T-helper 17 cell (primary cell): ENCODE results near the gene EDIL3. TPM values are rescaled to one million over a fixed set of nuclear protein-coding genes. Genes with fewer than 3 reads are reported as not detected.

Experiments used
- ATAC-seq: fragments of 150-1000 bp; cut with Tn5 transposase; 2 replicates; pipeline ENCODE4 v1.10.0; 2021; ENCODE audit warnings: mild to moderate bottlenecking, moderate library complexity
- DNase-seq, 3 donors: peaks; one replicate each; pipeline versions ENCODE4 v3.0.0 to v3.0.0-alpha.2; 2020 to 2021
- H3K9me3 ChIP-seq: one replicate; pipeline ENCODE4 v1.7.0; 2013; ENCODE audit warnings: low read length, mild to moderate bottlenecking; ENCODE audit not compliant: control insufficient read depth, poor library complexity, severe bottlenecking
- H3K27ac Mint-ChIP-seq: one replicate; pipeline ENCODE4 v1.8.0; 2022; ENCODE audit warnings: mild to moderate bottlenecking, moderate library complexity, mixed read lengths
- H3K27me3 Mint-ChIP-seq: one replicate; pipeline ENCODE4 v1.8.0; 2022; ENCODE audit warnings: mixed read lengths
- H3K36me3 Mint-ChIP-seq: one replicate; pipeline ENCODE4 v1.8.0; 2022; ENCODE audit warnings: low read depth, mixed read lengths
- H3K4me1 Mint-ChIP-seq: one replicate; pipeline ENCODE4 v1.8.0; 2022; ENCODE audit warnings: mild to moderate bottlenecking, mixed read lengths
- H3K4me3 Mint-ChIP-seq: one replicate; pipeline ENCODE4 v1.8.0; 2022; ENCODE audit warnings: mild to moderate bottlenecking, moderate library complexity, mixed read lengths
- total RNA-seq, 4 donors: library from RNA in 2 of 4; stranded (reverse) in 2 of 4; gene quantifications; one replicate each; pipeline ENCODE4 v1.2.3 and lab custom pipeline; 2022 to 2026

The EDIL3 gene
- total RNA-seq, 2 donors from 2014 or later, result not detected

- Mint-ChIP-seq H3K4me3 (no peak overlapping the region), H3K4me1 (no peaks in the 10 kb centered on the region), H3K27ac (no peak overlapping the region), H3K27me3 (peaks cover 18% of the 10 kb centered on the region), H3K36me3 (no peaks in the 10 kb centered on the region)
- DNase-seq (no peak), ATAC-seq (no peak)
- no peaks in the 10 kb centered on the region for H3K9me3 ChIP-seq
Measured at GRCh38 chr5:83919071-83920041, 465.3 kb downstream of the EDIL3 start.

GRCh38 chr5:83917261-83917908 lies 467.3 kb downstream of the EDIL3 start:
- DNase-seq, result no peak
- ATAC-seq, result no peak
- H3K36me3 Mint-ChIP-seq, result no peaks in the 10 kb centered on the region
- peaks cover 19% of the 10 kb centered on the region for H3K27me3 Mint-ChIP-seq
- no peak overlapping the region for H3K27ac Mint-ChIP-seq
- H3K4me1 Mint-ChIP-seq, result no peaks in the 10 kb centered on the region
- no peaks in the 10 kb centered on the region for H3K9me3 ChIP-seq
- no peak overlapping the region for H3K4me3 Mint-ChIP-seq

- Mint-ChIP-seq H3K4me3 (no peak overlapping the region), H3K27ac (no peak overlapping the region), H3K27me3 (peaks cover 10% of the 10 kb centered on the region), H3K36me3 (no peaks in the 10 kb centered on the region), H3K4me1 (no peaks in the 10 kb centered on the region)
- DNase-seq, result no peak
- no peak for ATAC-seq
- H3K9me3 ChIP-seq, result no peaks in the 10 kb centered on the region
Measured at GRCh38 chr5:83914662-83915418, 469.8 kb downstream of the EDIL3 start.

GRCh38 chr5:83914199-83914598 lies 470.5 kb downstream of the EDIL3 start:
- ATAC-seq, result no peak
- H3K4me1 Mint-ChIP-seq, result no peaks in the 10 kb centered on the region
- no peak for DNase-seq
- no peak overlapping the region for H3K4me3 Mint-ChIP-seq
- H3K27me3 Mint-ChIP-seq, result peaks cover 10% of the 10 kb centered on the region
- no peak overlapping the region for H3K27ac Mint-ChIP-seq
- no peaks in the 10 kb centered on the region for H3K9me3 ChIP-seq
- no peaks in the 10 kb centered on the region for H3K36me3 Mint-ChIP-seq

GRCh38 chr5:83913593-83913992 lies 471.1 kb downstream of the EDIL3 start:
- no peaks in the 10 kb centered on the region for H3K9me3 ChIP-seq
- no peak overlapping the region for H3K27ac Mint-ChIP-seq
- ATAC-seq (no peak), DNase-seq (no peak)
- no peaks in the 10 kb centered on the region for H3K4me1 Mint-ChIP-seq
- no peaks in the 10 kb centered on the region for H3K36me3 Mint-ChIP-seq
- H3K4me3 Mint-ChIP-seq, result no peak overlapping the region
- peaks cover 10% of the 10 kb centered on the region for H3K27me3 Mint-ChIP-seq

GRCh38 chr5:83911367-83911919 lies 473.2 kb downstream of the EDIL3 start:
- Mint-ChIP-seq H3K36me3 (no peaks in the 10 kb centered on the region), H3K27me3 (peaks cover 4% of the 10 kb centered on the region), H3K4me1 (no peaks in the 10 kb centered on the region), H3K4me3 (no peak overlapping the region), H3K27ac (no peak overlapping the region)
- DNase-seq (no peak), ATAC-seq (no peak)
- no peaks in the 10 kb centered on the region for H3K9me3 ChIP-seq

- Mint-ChIP-seq H3K27ac (no peak overlapping the region), H3K4me3 (no peak overlapping the region), H3K36me3 (no peaks in the 10 kb centered on the region), H3K27me3 (no peaks in the 10 kb centered on the region), H3K4me1 (no peaks in the 10 kb centered on the region)
- DNase-seq (no peak), ATAC-seq (no peak)
- no peaks in the 10 kb centered on the region for H3K9me3 ChIP-seq
Measured at GRCh38 chr5:83900306-83900705, 484.4 kb downstream of the EDIL3 start.

GRCh38 chr5:83899326-83899970 lies 485.2 kb downstream of the EDIL3 start:
- no peaks in the 10 kb centered on the region for H3K9me3 ChIP-seq
- Mint-ChIP-seq H3K36me3 (no peaks in the 10 kb centered on the region), H3K4me3 (peak overlapping the region; percentile 1), H3K27ac (no peak overlapping the region), H3K27me3 (no peaks in the 10 kb centered on the region), H3K4me1 (no peaks in the 10 kb centered on the region)
- DNase-seq (no peak), ATAC-seq (no peak)

GRCh38 chr5:83895860-83896259 lies 488.8 kb downstream of the EDIL3 start:
- DNase-seq, result no peak
- Mint-ChIP-seq H3K27ac (no peak overlapping the region), H3K27me3 (no peaks in the 10 kb centered on the region), H3K4me3 (no peak overlapping the region), H3K4me1 (no peaks in the 10 kb centered on the region), H3K36me3 (no peaks in the 10 kb centered on the region)
- H3K9me3 ChIP-seq, result no peaks in the 10 kb centered on the region
- ATAC-seq, result no peak

- ATAC-seq (no peak), DNase-seq (no peak)
- H3K4me3 Mint-ChIP-seq, result no peak overlapping the region
- H3K36me3 Mint-ChIP-seq, result no peaks in the 10 kb centered on the region
- no peaks in the 10 kb centered on the region for H3K4me1 Mint-ChIP-seq
- no peak overlapping the region for H3K27ac Mint-ChIP-seq
- no peaks in the 10 kb centered on the region for H3K27me3 Mint-ChIP-seq
- no peaks in the 10 kb centered on the region for H3K9me3 ChIP-seq
Measured at GRCh38 chr5:83891261-83891660, 493.4 kb downstream of the EDIL3 start.
